OCI-LY1 (cell line): Measurements from ENCODE around the gene RIPPLY1.

Experiments
- EZH2 ChIP-seq: fragments of 200-600 bp; sonication (generic), shearing (Covaris generic); IDR thresholded peaks from 2 replicates; pipeline ENCODE4 v1.8.0; 2017; ENCODE audit warnings: borderline replicate concordance, mixed run types, mild to moderate bottlenecking, antibody characterized with exemption, low read length, moderate library complexity, mixed read lengths
- TF ChIP-seq, protein P1 (sequence below): fragments of 200-600 bp; sonication (generic), shearing (Covaris generic); IDR thresholded peaks from 2 replicates; pipeline ENCODE4 v1.5.1; 2017; ENCODE audit warnings: mild to moderate bottlenecking, antibody characterized with exemption, low read length, moderate library complexity, mixed read lengths

DNA sequence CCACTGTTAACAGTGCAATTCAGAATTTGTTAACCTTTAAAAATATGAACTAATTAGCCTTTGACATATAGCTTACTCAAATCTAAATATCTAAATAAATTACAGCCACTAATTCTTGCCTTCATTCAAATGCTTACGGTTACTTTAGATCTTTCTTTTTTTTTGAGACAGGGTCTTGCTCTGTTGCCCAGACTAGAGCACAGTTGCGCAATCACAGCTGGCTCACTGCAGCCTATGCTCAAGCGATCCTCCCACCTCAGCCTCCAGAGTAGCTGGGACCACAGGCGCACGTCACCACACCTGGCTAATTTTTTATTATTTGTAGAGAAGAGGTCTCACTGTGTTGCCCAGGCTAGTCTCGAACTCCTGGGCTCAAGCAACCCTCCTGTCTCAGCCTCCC, 48.1 kb upstream of the RIPPLY1 start:
- TF ChIP-seq, protein P1, sequence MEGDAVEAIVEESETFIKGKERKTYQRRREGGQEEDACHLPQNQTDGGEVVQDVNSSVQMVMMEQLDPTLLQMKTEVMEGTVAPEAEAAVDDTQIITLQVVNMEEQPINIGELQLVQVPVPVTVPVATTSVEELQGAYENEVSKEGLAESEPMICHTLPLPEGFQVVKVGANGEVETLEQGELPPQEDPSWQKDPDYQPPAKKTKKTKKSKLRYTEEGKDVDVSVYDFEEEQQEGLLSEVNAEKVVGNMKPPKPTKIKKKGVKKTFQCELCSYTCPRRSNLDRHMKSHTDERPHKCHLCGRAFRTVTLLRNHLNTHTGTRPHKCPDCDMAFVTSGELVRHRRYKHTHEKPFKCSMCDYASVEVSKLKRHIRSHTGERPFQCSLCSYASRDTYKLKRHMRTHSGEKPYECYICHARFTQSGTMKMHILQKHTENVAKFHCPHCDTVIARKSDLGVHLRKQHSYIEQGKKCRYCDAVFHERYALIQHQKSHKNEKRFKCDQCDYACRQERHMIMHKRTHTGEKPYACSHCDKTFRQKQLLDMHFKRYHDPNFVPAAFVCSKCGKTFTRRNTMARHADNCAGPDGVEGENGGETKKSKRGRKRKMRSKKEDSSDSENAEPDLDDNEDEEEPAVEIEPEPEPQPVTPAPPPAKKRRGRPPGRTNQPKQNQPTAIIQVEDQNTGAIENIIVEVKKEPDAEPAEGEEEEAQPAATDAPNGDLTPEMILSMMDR: no peak
- TF ChIP-seq EZH2: no peak
